ENCODE results near the gene FGGY.
A peak's percentile ranks its signal among the peaks of the same experiment; 100 is the strongest.

FGGY gene

GRCh38 chr1:59738591-59739015 lies 441.7 kb downstream of the FGGY start:
- peak; percentile 83 for DNase-seq (ENCODE audit: extremely low read depth, low read depth)
- TF ChIP-seq, protein P1, sequence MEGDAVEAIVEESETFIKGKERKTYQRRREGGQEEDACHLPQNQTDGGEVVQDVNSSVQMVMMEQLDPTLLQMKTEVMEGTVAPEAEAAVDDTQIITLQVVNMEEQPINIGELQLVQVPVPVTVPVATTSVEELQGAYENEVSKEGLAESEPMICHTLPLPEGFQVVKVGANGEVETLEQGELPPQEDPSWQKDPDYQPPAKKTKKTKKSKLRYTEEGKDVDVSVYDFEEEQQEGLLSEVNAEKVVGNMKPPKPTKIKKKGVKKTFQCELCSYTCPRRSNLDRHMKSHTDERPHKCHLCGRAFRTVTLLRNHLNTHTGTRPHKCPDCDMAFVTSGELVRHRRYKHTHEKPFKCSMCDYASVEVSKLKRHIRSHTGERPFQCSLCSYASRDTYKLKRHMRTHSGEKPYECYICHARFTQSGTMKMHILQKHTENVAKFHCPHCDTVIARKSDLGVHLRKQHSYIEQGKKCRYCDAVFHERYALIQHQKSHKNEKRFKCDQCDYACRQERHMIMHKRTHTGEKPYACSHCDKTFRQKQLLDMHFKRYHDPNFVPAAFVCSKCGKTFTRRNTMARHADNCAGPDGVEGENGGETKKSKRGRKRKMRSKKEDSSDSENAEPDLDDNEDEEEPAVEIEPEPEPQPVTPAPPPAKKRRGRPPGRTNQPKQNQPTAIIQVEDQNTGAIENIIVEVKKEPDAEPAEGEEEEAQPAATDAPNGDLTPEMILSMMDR (IDR thresholded peaks at IDR 0.05; ENCODE audit: low read depth, low read length, missing control alignments) = no peak
- H3K4me3 ChIP-seq (replicated peaks; ENCODE audit: low read depth, low read length) = no peak overlapping the region

DNA sequence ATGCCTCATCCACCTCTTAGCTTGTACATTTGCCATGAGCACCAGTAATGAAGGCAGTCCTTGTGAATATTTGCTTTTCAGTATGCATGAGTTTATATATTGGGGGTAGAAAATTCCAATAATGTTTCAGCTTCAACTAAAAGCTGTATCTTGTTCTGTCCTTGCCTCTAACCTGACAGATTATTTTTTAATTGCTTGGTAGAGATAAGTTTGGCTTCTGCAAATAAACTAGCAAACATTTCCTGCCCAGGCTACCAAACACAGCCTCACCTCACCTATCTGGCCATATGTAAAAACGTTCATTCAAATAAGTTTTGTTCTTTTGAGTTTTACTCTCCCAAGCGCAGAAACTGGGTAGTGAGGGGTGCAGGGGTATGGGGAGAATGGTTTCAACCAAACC lies 442.2 kb downstream of the FGGY start:
- H3K4me3 ChIP-seq (replicated peaks; ENCODE audit: low read depth, low read length) = no peak overlapping the region
- TF ChIP-seq, protein P1 (IDR thresholded peaks at IDR 0.05; ENCODE audit: low read depth, low read length, missing control alignments) = no peak
- no peak for DNase-seq (ENCODE audit: extremely low read depth, low read depth)

GRCh38 chr1:59742526-59742925 lies 445.6 kb downstream of the FGGY start:
- H3K4me3 ChIP-seq (replicated peaks; ENCODE audit: low read depth, low read length) = no peak overlapping the region
- TF ChIP-seq, protein P1 (IDR thresholded peaks at IDR 0.05; ENCODE audit: low read depth, low read length, missing control alignments) = no peak
- DNase-seq (ENCODE audit: extremely low read depth, low read depth) = no peak

DNA sequence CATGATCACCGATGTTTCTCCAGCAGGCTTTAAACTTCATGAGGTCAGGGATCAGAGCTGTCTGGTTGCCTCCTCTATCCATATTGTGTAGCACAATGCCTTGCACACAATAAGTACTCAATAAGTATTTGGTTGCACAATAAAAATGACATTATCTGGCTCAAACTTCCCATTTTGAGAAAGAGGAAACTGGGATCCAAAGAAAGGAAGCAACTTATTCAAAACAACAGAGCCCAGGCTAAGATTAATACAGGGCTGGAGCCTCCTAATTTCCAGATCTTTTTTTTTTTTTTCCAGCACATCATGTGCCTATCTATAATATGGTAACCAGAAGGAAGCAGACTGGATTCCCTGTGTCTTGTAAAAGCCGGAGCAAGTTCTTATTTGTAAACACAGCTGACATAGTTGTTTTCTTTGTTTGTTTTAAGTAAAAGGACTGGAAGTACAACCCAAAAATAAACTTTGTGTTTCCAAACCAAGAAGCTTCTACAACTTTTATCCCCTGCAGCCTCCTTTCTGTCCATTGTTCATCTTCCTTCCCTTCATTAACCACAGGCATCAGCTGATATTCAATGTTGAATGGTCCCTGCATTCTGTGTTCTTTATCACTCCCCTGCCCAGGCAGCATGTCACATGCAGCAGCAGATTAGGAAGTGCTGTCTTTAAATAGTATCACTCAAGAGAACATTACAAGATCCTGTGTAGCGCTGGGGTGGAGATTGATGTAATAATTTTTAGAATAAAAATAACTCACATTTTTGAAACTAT lies 446.6 kb downstream of the FGGY start:
- H3K4me3 ChIP-seq (replicated peaks; ENCODE audit: low read depth, low read length) = no peak overlapping the region

GRCh38 chr1:59747420-59748024 lies 450.6 kb downstream of the FGGY start:
- H3K4me3 ChIP-seq (replicated peaks; ENCODE audit: low read depth, low read length) = no peak overlapping the region
- DNase-seq (ENCODE audit: extremely low read depth, low read depth) = no peak
- TF ChIP-seq, protein P1 (IDR thresholded peaks at IDR 0.05; ENCODE audit: low read depth, low read length, missing control alignments) = no peak

More for the DNA sequence above, 446.6 kb downstream of the FGGY start:
- no peak for DNase-seq (ENCODE audit: extremely low read depth, low read depth)
- TF ChIP-seq, protein P1 (IDR thresholded peaks at IDR 0.05; ENCODE audit: low read depth, low read length, missing control alignments) = no peak

DNA sequence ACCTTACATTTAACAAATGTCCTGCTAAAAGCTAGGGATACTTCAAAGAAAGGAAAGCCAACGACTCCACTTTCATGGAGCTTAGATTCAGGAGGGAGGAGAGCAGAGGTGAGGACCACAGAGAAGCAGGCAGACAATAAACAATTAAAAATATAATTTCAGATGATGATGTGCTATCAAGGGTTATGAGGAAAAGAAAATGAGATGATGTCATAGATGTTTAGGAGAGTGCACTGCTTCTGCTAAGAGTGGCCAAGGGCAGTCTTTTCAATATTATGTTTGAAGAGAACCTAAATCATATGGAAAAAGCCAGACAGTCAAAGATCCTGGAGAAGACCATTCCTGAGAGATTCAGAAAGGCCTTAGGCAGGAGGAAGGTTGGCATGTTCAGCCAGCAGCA lies 451.2 kb downstream of the FGGY start:
- TF ChIP-seq, protein P1 (IDR thresholded peaks at IDR 0.05; ENCODE audit: low read depth, low read length, missing control alignments) = no peak
- H3K4me3 ChIP-seq (replicated peaks; ENCODE audit: low read depth, low read length) = no peak overlapping the region
- DNase-seq (ENCODE audit: extremely low read depth, low read depth) = no peak
